22Rv1 (cell line): ENCODE results near the gene CAMK2D.
A peak's percentile ranks its signal among the peaks of the same experiment; 100 is the strongest.

Experiments used
- H3K27ac ChIP-seq: fragments of 450-650 bp; 2 replicates; pipeline ENCODE4 v1.5.1; 2017
- CTCF ChIP-seq: fragments of 450-650 bp; IDR thresholded peaks from 2 replicates; pipeline ENCODE4 v1.5.1; 2017; ENCODE audit warnings: mild to moderate bottlenecking
- ZFX ChIP-seq: fragments of 450-650 bp; IDR thresholded peaks from 2 replicates; pipeline ENCODE4 v1.6.1; 2017; ENCODE audit warnings: antibody characterized with exemption, borderline replicate concordance

The CAMK2D gene

DNA sequence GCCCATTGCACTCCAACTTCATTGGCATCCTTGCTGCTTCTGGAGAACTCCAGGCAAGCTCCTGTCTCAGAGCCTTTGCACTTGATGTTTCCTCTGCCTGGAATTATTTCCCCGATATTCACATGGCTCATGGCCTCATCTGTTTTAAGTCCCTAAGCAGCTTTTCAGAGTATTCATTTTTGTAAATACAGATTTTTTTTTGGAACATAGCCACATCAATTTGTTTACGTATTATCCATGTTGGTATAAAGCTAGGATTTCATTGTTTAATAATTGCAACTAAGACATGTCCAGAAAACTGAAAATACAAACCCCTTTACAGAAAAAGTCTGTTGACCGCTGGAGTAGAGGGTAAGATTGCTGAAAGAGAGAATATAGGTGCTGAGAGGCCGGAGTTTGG, 142.0 kb downstream of the CAMK2D start:
- TF ChIP-seq CTCF = no peak
- TF ChIP-seq ZFX = no peak
- H3K27ac ChIP-seq = peak overlapping the region; percentile 65

DNA sequence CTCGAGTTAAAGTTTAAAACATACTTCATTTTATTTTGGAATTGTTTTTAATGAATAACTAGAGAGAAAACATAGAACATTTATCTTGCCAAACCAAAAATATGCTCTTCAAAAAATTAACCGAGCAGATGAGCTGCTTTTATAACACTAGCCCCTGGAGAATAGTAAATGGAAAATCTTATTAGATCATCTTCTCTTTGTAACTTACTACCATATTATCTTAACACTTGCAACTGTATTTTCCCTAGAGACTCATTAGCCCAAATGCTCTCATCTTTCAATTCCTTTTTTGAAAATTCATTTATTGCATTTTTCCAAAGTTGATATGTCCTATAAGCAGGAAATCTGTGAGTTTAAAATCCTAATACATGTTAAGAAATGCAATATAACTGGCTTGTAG, 143.3 kb downstream of the CAMK2D start:
- TF ChIP-seq ZFX (no peak), CTCF (no peak)
- H3K27ac ChIP-seq = peak overlapping the region; percentile 65

GRCh38 chr4:113617195-113617594, 144.3 kb downstream of the CAMK2D start:
- H3K27ac ChIP-seq = peak overlapping the region; percentile 65

DNA sequence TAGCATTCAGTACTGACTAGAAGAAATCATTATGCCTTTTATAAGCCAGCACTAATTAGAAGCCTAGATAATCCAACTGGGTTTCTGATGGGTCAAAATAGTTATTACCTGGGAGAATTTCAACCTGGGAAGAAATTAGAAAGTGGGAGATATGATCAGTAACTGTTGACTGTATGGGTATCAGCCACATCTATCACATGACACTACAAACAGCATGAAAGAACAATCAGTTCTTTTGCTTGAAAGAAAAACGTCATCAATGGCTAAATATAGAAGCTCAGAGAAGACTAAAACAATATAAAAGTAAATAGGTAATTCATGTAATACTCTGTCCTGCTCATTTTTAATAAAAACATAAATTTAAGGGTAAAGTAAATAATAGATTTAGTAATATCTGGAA, 145.1 kb downstream of the CAMK2D start:
- peak overlapping the region; percentile 65 for H3K27ac ChIP-seq
- TF ChIP-seq CTCF (no peak), ZFX (no peak)

More at GRCh38 chr4:113617195-113617594, 144.3 kb downstream of the CAMK2D start:
- TF ChIP-seq ZFX (no peak), CTCF (no peak)

- TF ChIP-seq CTCF (no peak), ZFX (no peak)
- no peak overlapping the region for H3K27ac ChIP-seq
Observed at GRCh38 chr4:113614414-113614813, 147.1 kb downstream of the CAMK2D start.

DNA sequence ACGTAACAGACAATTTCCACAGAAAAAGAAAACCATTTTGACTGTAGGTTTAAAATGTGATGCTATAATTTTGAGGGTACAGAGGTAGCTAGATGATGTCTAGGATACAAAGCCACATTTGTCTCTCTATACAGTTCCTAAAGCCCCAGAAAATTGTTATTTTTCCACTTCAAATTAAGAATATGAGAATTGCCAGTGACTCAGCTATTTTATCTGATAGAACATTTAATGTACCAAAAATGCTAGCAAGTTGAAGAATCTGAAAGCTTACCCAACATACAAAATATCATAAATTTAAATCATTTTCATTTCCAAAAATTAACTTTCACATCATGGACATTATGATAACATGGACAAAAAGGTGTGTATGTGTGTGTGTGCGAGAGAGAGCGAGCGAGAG, 148.0 kb downstream of the CAMK2D start:
- no peak overlapping the region for H3K27ac ChIP-seq
- TF ChIP-seq CTCF = no peak
- no peak for TF ChIP-seq ZFX

DNA sequence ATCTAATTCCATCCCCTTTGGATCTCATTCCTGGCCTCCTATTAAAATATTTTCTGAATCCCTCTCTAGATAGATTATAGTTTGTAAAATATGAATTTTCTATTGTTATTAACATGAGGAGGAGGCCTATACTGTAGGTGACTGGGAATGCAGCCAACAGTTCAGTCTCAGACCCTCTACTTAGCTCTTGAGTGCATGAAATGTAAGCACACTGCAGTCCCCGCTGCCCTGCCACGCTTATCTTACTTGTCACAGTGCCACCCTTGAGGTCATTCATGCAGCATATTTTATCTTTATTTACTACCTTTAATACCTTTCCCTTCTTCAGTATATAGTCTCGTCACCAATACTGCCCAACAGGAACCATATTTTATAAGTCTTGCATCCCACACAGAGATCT, 151.0 kb downstream of the CAMK2D start:
- H3K27ac ChIP-seq = no peak overlapping the region
- TF ChIP-seq ZFX = no peak
- TF ChIP-seq CTCF = no peak
